HepG2 (cell line): Measurements from ENCODE around the gene AP5Z1. TPM values are rescaled to one million over a fixed set of nuclear protein-coding genes. Genes with fewer than 3 reads are reported as not detected.
A peak's percentile ranks its signal among the peaks of the same experiment; 100 is the strongest.

ENCODE experiments used
- ATF1 ChIP-seq: IDR thresholded peaks from 2 replicates; pipeline ENCODE4 v1.6.1; 2016; ENCODE audit warnings: mild to moderate bottlenecking, control low read depth
- GFI1 ChIP-seq: sonication (generic); formaldehyde crosslinking; IDR thresholded peaks from 2 replicates; pipeline ENCODE4 v1.5.0; 2020; ENCODE audit warnings: missing genetic modification reagents, mild to moderate bottlenecking, borderline replicate concordance
- HDAC1 ChIP-seq: sonication (generic); formaldehyde crosslinking; IDR thresholded peaks from 2 replicates; pipeline ENCODE4 v1.5.1; 2020; ENCODE audit warnings: mild to moderate bottlenecking, missing genetic modification reagents
- HNF1A ChIP-seq, 2 experiments: sonication (generic) in 1 of 2; formaldehyde crosslinking in 1 of 2; IDR thresholded peaks; 2 replicates each; pipeline versions ENCODE4 v1.4.0 to v1.6.1; 2016 to 2020; ENCODE audit warnings: borderline replicate concordance in 1 of 2, low read depth in 1 of 2, mild to moderate bottlenecking in 1 of 2, missing genetic modification reagents in 1 of 2
- NFE2 ChIP-seq: sonication (generic); formaldehyde crosslinking; IDR thresholded peaks from 2 replicates; pipeline ENCODE4 v1.4.0; 2020; ENCODE audit warnings: missing genetic modification reagents
- NFE2L1 ChIP-seq: sonication (generic); formaldehyde crosslinking; IDR thresholded peaks from 2 replicates; pipeline ENCODE4 v1.4.0; 2020; ENCODE audit warnings: missing genetic modification reagents, mild to moderate bottlenecking, borderline replicate concordance
- PHF21A ChIP-seq: sonication (generic); formaldehyde crosslinking; IDR thresholded peaks from 2 replicates; pipeline ENCODE4 v1.5.0; 2020; ENCODE audit warnings: mild to moderate bottlenecking, missing genetic modification reagents
- SIN3A ChIP-seq: IDR thresholded peaks from 2 replicates; pipeline ENCODE4 v1.6.1; 2011; ENCODE audit warnings: low read depth, mild to moderate bottlenecking, control low read depth, low read length, borderline replicate concordance
- ZFAT ChIP-seq: sonication (generic); formaldehyde crosslinking; conservative IDR thresholded peaks from 2 replicates; pipeline ENCODE4 v1.8.1; 2023; ENCODE audit warnings: missing genetic modification reagents, inconsistent platforms
- ZNF430 ChIP-seq: sonication (generic); formaldehyde crosslinking; IDR thresholded peaks from 2 replicates; pipeline ENCODE4 v1.9.0; 2021; ENCODE audit warnings: mild to moderate bottlenecking, missing genetic modification reagents
- ZNF569 ChIP-seq: sonication (generic); formaldehyde crosslinking; IDR thresholded peaks from 2 replicates; pipeline ENCODE4 v1.5.0; 2020; ENCODE audit warnings: mild to moderate bottlenecking, missing genetic modification reagents, moderate library complexity, borderline replicate concordance
- ZNF605 ChIP-seq: sonication (generic); formaldehyde crosslinking; IDR thresholded peaks from 2 replicates; pipeline ENCODE4 v1.8.0; 2022; ENCODE audit warnings: mild to moderate bottlenecking, missing genetic modification reagents
- ZZZ3 ChIP-seq: sonication (generic); formaldehyde crosslinking; IDR thresholded peaks from 2 replicates; pipeline ENCODE4 v1.4.0; 2020; ENCODE audit warnings: missing genetic modification reagents, mild to moderate bottlenecking, borderline replicate concordance
- polyA plus RNA-seq, 8 experiments: library from polyadenylated mRNA; depleted of rRNA in 3 of 8; stranded (reverse) in 7 of 8; unstranded in 1 of 8; fragments of >200 nt; fragmentation: Illumina TruSeq in 4 of 8; extraction: Trizol in 4 of 8; gene quantifications; 2 replicates each; pipeline versions ENCODE4 v1.2.1 to v1.2.3, GENCODE V29; 2011 to 2016; ENCODE audit warnings: low read depth in 4 of 8, missing spikeins in 1 of 8, mixed read lengths in 1 of 8; ENCODE audit not compliant: insufficient read depth in 1 of 8
- total RNA-seq, 5 experiments: library from RNA; depleted of rRNA; stranded (reverse); fragments of >200 nt; fragmentation: Illumina TruSeq; extraction: Trizol; gene quantifications; 2 replicates each; pipeline ENCODE4 v1.2.3, GENCODE V29; 2016; ENCODE audit warnings: low read depth in 1 of 5
- TF ChIP-seq, protein P1 (sequence below): IDR thresholded peaks from 2 replicates; pipeline ENCODE4 v1.6.1; 2016; ENCODE audit warnings: low read depth, missing genetic modification reagents, missing compliant biosample characterization
- TF ChIP-seq, protein P2 (sequence below): sonication (generic); formaldehyde crosslinking; IDR thresholded peaks from 2 replicates; pipeline ENCODE4 v1.5.0; 2020; ENCODE audit warnings: mild to moderate bottlenecking, missing genetic modification reagents, moderate library complexity

The AP5Z1 gene
- total and polyA plus RNA-seq, 2 of the 13 experiments (the other 11 are each of a cell fraction or from before 2014, with no cell fraction given), result 9.3 to 15.1 TPM

DNA sequence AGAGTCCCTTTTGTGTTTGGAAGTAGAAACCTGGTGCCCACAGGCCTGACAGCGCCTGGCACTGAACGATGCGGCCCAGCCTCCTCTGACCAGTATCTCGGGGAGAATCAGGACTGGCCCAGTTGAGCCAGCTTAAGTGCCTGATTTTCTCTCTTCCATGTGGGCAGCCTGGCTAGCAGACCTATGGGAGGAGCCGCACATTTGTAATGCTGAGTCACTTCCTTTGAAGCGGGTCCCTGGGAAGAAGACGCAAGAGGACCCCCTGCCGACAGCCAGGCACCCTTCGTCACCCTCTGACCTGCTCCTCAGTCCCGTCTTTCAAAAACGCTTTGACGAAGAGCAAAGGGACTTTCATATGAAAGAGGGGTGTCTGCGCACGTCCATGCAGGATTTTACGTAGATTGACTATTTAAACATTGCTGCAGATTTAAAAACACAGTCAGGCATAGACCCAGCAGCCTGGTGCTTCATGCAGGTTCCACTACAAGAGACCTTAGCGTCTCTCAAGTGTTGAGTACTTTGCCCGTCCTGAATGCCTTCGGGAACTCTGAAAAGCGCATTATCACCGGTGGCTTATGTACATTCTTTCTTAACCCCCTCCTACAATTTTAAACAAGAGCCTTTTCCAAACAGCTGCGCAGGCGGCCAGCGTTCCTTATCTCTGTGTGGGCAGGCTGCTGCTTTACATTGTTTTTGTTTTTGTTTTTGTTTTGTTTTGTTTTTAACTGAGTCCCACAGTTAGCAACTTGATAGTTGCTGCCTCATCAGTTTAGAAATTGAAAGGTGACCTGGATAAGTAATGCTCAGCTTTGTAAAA, 36.5 kb upstream of the AP5Z1 start (continued):
- 0 out of 2 replicates have a peak, but pooled peaks have one; percentile 2 for TF ChIP-seq HNF1A (IDR thresholded peaks at IDR 0.05; ENCODE audit: low read depth)
- no peak for TF ChIP-seq HNF1A (CRISPR knock-in tag; IDR thresholded peaks at IDR 0.05; ENCODE audit: borderline replicate concordance)
- TF ChIP-seq ZFAT, result no peak
- peak; percentile 52; the same call in 1 of the 2 replicates for TF ChIP-seq ZNF605
- peak; percentile 82; the same call in 1 of the 2 replicates for TF ChIP-seq ZNF430 (CRISPR knock-in tag)
- no peak for TF ChIP-seq ZNF569 (CRISPR knock-in tag)
- TF ChIP-seq, protein P1, sequence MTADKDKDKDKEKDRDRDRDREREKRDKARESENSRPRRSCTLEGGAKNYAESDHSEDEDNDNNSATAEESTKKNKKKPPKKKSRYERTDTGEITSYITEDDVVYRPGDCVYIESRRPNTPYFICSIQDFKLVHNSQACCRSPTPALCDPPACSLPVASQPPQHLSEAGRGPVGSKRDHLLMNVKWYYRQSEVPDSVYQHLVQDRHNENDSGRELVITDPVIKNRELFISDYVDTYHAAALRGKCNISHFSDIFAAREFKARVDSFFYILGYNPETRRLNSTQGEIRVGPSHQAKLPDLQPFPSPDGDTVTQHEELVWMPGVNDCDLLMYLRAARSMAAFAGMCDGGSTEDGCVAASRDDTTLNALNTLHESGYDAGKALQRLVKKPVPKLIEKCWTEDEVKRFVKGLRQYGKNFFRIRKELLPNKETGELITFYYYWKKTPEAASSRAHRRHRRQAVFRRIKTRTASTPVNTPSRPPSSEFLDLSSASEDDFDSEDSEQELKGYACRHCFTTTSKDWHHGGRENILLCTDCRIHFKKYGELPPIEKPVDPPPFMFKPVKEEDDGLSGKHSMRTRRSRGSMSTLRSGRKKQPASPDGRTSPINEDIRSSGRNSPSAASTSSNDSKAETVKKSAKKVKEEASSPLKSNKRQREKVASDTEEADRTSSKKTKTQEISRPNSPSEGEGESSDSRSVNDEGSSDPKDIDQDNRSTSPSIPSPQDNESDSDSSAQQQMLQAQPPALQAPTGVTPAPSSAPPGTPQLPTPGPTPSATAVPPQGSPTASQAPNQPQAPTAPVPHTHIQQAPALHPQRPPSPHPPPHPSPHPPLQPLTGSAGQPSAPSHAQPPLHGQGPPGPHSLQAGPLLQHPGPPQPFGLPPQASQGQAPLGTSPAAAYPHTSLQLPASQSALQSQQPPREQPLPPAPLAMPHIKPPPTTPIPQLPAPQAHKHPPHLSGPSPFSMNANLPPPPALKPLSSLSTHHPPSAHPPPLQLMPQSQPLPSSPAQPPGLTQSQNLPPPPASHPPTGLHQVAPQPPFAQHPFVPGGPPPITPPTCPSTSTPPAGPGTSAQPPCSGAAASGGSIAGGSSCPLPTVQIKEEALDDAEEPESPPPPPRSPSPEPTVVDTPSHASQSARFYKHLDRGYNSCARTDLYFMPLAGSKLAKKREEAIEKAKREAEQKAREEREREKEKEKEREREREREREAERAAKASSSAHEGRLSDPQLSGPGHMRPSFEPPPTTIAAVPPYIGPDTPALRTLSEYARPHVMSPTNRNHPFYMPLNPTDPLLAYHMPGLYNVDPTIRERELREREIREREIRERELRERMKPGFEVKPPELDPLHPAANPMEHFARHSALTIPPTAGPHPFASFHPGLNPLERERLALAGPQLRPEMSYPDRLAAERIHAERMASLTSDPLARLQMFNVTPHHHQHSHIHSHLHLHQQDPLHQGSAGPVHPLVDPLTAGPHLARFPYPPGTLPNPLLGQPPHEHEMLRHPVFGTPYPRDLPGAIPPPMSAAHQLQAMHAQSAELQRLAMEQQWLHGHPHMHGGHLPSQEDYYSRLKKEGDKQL (CRISPR knock-in tag), result no peak
- TF ChIP-seq GFI1 (CRISPR knock-in tag), result 0 out of 2 replicates have a peak, but pooled peaks have one; percentile 39
- TF ChIP-seq PHF21A (CRISPR knock-in tag), result peak; percentile 21; the same call in 1 of the 2 replicates
- TF ChIP-seq SIN3A, result peak; percentile 17; the same call in 1 of the 2 replicates
- TF ChIP-seq, protein P2, sequence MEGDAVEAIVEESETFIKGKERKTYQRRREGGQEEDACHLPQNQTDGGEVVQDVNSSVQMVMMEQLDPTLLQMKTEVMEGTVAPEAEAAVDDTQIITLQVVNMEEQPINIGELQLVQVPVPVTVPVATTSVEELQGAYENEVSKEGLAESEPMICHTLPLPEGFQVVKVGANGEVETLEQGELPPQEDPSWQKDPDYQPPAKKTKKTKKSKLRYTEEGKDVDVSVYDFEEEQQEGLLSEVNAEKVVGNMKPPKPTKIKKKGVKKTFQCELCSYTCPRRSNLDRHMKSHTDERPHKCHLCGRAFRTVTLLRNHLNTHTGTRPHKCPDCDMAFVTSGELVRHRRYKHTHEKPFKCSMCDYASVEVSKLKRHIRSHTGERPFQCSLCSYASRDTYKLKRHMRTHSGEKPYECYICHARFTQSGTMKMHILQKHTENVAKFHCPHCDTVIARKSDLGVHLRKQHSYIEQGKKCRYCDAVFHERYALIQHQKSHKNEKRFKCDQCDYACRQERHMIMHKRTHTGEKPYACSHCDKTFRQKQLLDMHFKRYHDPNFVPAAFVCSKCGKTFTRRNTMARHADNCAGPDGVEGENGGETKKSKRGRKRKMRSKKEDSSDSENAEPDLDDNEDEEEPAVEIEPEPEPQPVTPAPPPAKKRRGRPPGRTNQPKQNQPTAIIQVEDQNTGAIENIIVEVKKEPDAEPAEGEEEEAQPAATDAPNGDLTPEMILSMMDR (CRISPR knock-in tag), result peak; percentile 54
- TF ChIP-seq ATF1 (CRISPR knock-in tag), result 0 out of 2 replicates have a peak, but pooled peaks have one; percentile 43
- TF ChIP-seq NFE2 (CRISPR knock-in tag), result peak; percentile 81
- peak; percentile 92; the same call in 1 of the 2 replicates for TF ChIP-seq NFE2L1 (CRISPR knock-in tag)
- TF ChIP-seq ZZZ3 (CRISPR knock-in tag), result no peak
- TF ChIP-seq HDAC1 (CRISPR knock-in tag), result no peak
